Measurements from ENCODE around the gene AIRE. TPM values are rescaled to one million over a fixed set of nuclear protein-coding genes. Genes with fewer than 3 reads are reported as not detected.

Gene AIRE
- total RNA-seq, 1 donor from 2014 or later, result not detected

DNA sequence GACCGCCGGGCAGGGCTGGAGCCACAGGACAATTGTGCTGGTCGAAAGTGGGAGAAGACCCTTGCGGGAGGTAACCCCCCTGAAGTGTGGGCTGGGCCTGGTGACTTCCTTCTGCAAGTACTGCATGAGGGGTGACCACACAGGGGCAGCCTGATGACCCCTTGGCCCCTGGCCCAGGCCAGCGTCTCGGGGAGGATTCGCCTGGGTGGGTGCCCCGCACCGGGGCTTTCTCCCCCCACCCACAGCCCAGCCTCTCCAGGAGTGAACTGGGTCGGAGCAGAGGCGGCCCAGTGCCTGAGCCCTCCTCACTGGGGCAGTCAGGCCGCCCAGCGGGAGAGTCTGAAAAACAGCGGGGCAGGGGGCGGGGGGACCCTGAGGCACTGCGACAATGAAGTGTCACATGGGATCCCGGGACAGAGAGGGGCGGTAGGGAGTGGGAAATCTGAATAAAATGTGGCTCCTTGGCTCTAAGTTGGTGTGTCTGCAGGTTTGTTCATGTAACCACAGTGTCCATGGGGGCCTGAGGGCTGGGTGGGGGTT lies 22.4 kb upstream of the AIRE start:
- DNase-seq, result peak; percentile 55
- Mint-ChIP-seq H3K9me3 (ENCODE audit: unreplicated experiment) (peaks cover 2% of the 10 kb centered on the region), H3K36me3 (ENCODE audit: unreplicated experiment) (peaks cover 14% of the 10 kb centered on the region), H3K4me1 (ENCODE audit: low read depth, unreplicated experiment) (peaks cover 3% of the 10 kb centered on the region), H3K4me3 (ENCODE audit: unreplicated experiment) (no peak overlapping the region), H3K27ac (ENCODE audit: unreplicated experiment) (peak overlapping the region; percentile 79), H3K27me3 (ENCODE audit: unreplicated experiment) (no peaks in the 10 kb centered on the region)
- TF ChIP-seq, protein P1, sequence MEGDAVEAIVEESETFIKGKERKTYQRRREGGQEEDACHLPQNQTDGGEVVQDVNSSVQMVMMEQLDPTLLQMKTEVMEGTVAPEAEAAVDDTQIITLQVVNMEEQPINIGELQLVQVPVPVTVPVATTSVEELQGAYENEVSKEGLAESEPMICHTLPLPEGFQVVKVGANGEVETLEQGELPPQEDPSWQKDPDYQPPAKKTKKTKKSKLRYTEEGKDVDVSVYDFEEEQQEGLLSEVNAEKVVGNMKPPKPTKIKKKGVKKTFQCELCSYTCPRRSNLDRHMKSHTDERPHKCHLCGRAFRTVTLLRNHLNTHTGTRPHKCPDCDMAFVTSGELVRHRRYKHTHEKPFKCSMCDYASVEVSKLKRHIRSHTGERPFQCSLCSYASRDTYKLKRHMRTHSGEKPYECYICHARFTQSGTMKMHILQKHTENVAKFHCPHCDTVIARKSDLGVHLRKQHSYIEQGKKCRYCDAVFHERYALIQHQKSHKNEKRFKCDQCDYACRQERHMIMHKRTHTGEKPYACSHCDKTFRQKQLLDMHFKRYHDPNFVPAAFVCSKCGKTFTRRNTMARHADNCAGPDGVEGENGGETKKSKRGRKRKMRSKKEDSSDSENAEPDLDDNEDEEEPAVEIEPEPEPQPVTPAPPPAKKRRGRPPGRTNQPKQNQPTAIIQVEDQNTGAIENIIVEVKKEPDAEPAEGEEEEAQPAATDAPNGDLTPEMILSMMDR (IDR thresholded peaks at IDR 0.05; ENCODE audit: partially characterized antibody, unreplicated experiment), result no peak

DNA sequence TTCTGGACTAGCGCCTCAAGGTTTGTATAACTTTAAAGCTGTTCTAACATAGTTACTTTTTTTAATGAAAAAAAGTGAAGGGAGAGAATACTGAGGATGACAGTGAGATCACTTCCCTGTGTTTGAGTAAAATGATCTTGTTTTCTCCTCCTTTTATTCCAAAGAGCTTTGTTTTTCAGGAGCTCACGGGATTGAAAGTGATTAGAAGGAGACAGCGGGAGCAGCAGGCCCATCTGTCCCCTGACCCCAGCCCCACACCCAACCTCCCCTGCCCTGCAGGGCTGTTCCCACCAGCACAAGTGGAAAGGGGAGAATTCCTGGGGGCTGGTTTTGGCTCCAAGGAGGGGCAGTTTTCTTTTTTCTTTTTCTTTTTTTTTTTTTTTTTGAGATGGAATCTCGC lies 21.9 kb upstream of the AIRE start:
- peaks cover 2% of the 10 kb centered on the region for H3K9me3 Mint-ChIP-seq (ENCODE audit: unreplicated experiment)
- TF ChIP-seq, protein P1 (IDR thresholded peaks at IDR 0.05; ENCODE audit: partially characterized antibody, unreplicated experiment), result no peak
- peaks cover 14% of the 10 kb centered on the region for H3K36me3 Mint-ChIP-seq (ENCODE audit: unreplicated experiment)
- peaks cover 3% of the 10 kb centered on the region for H3K4me1 Mint-ChIP-seq (ENCODE audit: low read depth, unreplicated experiment)
- H3K4me3 Mint-ChIP-seq (ENCODE audit: unreplicated experiment), result no peak overlapping the region
- no peaks in the 10 kb centered on the region for H3K27me3 Mint-ChIP-seq (ENCODE audit: unreplicated experiment)
- peak; percentile 22 for DNase-seq
- H3K27ac Mint-ChIP-seq (ENCODE audit: unreplicated experiment), result peak overlapping the region; percentile 79

DNA sequence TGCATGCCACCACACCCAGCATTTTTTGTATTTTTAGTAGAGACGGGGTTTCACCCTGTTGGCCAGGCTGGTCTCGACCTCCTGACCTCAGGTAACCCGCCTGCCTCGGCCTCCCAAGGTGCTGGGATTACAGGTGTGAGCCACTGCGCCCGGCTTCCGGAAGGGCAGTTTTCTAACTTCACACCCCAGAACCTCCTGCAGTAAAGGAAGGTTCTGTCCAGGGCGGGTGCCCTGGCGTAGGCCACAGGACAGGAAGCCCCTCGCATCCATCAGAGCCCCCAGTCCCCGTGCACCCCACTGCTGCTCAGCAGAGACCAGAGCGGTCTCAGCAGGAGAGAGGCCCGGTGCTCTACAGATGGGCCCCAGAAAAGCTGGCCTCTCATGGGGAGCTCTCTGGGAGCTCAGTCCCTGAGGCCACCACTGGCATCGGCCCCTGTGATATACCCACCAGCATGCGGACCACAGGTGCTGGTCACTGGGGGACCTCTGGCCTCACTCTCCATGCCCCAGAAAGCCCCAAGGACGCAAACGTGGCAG lies 19.9 kb upstream of the AIRE start:
- Mint-ChIP-seq H3K9me3 (ENCODE audit: unreplicated experiment) (no peaks in the 10 kb centered on the region), H3K4me1 (ENCODE audit: low read depth, unreplicated experiment) (peaks cover 3% of the 10 kb centered on the region), H3K27ac (ENCODE audit: unreplicated experiment) (no peak overlapping the region), H3K4me3 (ENCODE audit: unreplicated experiment) (no peak overlapping the region), H3K27me3 (ENCODE audit: unreplicated experiment) (no peaks in the 10 kb centered on the region), H3K36me3 (ENCODE audit: unreplicated experiment) (no peaks in the 10 kb centered on the region)
- TF ChIP-seq, protein P1 (IDR thresholded peaks at IDR 0.05; ENCODE audit: partially characterized antibody, unreplicated experiment), result no peak
- DNase-seq, result peak; percentile 3

DNA sequence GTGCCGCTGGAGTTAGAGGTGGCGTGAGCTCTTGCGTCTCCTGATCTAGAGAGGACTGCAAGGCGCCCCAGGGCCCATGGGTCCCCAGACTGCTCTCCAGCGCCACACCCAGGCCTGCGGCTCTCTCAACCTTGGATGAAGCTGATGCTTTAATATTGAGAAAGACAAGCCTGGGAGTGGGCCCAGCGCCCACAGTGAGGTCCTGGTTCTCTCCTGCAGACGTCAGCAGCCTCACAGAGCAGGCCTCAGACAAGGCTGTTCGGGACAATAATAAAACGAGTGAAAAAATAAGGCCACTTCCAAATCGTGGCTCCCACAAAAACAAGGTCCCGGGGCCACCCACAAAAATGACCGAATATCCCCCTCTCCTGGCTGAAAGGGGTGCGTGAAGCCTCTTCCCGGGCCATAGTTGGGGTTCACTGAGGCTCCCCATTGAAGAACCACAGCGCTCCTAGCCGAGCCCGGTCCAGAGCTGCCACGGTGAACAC lies 18.0 kb upstream of the AIRE start:
- no peaks in the 10 kb centered on the region for H3K9me3 Mint-ChIP-seq (ENCODE audit: unreplicated experiment)
- no peaks in the 10 kb centered on the region for H3K27me3 Mint-ChIP-seq (ENCODE audit: unreplicated experiment)
- no peak overlapping the region for H3K27ac Mint-ChIP-seq (ENCODE audit: unreplicated experiment)
- H3K4me3 Mint-ChIP-seq (ENCODE audit: unreplicated experiment), result no peak overlapping the region
- no peaks in the 10 kb centered on the region for H3K36me3 Mint-ChIP-seq (ENCODE audit: unreplicated experiment)
- DNase-seq, result peak; percentile 11
- TF ChIP-seq, protein P1 (IDR thresholded peaks at IDR 0.05; ENCODE audit: partially characterized antibody, unreplicated experiment), result no peak
- H3K4me1 Mint-ChIP-seq (ENCODE audit: low read depth, unreplicated experiment), result peaks cover 3% of the 10 kb centered on the region

DNA sequence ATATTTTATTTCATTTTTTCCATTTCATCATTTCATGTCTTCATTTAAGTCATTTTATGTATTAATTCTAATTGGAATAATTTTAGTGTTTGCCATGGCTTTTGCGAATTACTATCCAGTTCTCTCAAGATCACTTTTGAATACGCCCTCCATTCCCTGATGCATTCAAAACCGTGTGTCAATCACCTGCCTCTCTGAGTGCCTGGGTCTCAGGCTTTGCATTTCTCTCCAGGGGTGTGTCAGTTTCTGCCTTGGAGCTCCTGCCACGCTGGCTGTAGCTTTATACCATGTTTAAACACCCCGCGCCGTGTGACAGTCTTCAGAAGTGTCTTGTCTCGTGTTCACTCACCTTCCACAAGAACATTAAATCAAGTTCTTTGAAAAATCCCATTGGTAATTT lies 16.6 kb upstream of the AIRE start:
- Mint-ChIP-seq H3K27ac (ENCODE audit: unreplicated experiment) (no peak overlapping the region), H3K4me3 (ENCODE audit: unreplicated experiment) (no peak overlapping the region), H3K4me1 (ENCODE audit: low read depth, unreplicated experiment) (no peaks in the 10 kb centered on the region), H3K27me3 (ENCODE audit: unreplicated experiment) (no peaks in the 10 kb centered on the region), H3K9me3 (ENCODE audit: unreplicated experiment) (no peaks in the 10 kb centered on the region), H3K36me3 (ENCODE audit: unreplicated experiment) (no peaks in the 10 kb centered on the region)
- TF ChIP-seq, protein P1 (IDR thresholded peaks at IDR 0.05; ENCODE audit: partially characterized antibody, unreplicated experiment), result no peak
- DNase-seq, result peak; percentile 10

All from glutamatergic neuron (in vitro differentiated cells).